AG10803 (cell line): ENCODE results near the gene U2AF2.

Source experiments
- DNase-seq: peaks from one replicate; pipeline ENCODE4 v3.0.0; 2010; ENCODE audit warnings: low read depth
- H3K4me3 ChIP-seq: 2 replicates; pipeline ENCODE4 v1.5.1; 2011; ENCODE audit warnings: mild to moderate bottlenecking, low read length, control low read depth
- TF ChIP-seq, protein P1 (sequence below): conservative IDR thresholded peaks from 2 replicates; pipeline ENCODE4 v1.5.1; 2011; ENCODE audit warnings: mild to moderate bottlenecking, low read length, control low read depth, inconsistent platforms

U2AF2 gene

DNA sequence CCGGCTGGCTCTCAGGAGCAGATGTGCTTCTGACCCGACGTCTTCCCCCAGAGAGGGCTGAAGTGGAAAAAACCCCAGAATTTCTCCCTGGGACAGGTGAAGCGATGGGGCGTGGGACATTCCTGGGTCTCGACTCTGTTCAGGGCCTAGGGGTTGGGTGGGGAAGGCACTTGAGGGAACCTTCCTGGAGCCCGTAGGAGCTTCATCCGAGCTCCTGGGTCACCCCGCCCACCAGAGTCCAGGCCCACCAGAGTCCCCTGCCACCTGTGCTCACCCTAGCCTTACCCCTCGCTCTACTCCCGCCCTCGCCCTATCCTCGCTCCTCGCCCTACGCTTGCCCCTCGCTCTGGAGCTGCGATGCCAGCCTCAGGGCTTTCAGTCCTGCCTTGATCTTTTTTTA lies 43.4 kb downstream of the U2AF2 start:
- H3K4me3 ChIP-seq: no peak overlapping the region
- DNase-seq: no peak
- TF ChIP-seq, protein P1, sequence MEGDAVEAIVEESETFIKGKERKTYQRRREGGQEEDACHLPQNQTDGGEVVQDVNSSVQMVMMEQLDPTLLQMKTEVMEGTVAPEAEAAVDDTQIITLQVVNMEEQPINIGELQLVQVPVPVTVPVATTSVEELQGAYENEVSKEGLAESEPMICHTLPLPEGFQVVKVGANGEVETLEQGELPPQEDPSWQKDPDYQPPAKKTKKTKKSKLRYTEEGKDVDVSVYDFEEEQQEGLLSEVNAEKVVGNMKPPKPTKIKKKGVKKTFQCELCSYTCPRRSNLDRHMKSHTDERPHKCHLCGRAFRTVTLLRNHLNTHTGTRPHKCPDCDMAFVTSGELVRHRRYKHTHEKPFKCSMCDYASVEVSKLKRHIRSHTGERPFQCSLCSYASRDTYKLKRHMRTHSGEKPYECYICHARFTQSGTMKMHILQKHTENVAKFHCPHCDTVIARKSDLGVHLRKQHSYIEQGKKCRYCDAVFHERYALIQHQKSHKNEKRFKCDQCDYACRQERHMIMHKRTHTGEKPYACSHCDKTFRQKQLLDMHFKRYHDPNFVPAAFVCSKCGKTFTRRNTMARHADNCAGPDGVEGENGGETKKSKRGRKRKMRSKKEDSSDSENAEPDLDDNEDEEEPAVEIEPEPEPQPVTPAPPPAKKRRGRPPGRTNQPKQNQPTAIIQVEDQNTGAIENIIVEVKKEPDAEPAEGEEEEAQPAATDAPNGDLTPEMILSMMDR: no peak

DNA sequence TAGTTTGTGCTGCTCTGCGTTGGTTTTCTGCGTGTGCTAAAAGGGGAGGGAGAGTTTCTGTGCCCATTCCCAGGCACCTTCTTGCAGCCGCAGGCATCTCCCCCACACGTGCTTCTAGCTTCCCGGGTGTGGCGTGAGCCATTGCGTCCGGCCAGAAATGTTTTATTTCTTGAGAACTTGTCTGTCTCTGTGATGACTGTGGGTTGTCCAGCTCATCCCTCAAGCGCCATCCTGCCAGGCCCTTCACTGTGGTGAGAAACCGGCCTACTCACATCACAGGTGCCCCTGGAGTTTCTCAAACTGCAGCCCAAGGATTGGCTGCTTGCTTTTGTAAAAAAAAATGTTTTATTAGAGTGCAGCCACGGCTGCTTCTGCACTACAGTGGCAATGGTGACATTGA lies 44.4 kb downstream of the U2AF2 start:
- DNase-seq: no peak
- TF ChIP-seq, protein P1: no peak

DNA sequence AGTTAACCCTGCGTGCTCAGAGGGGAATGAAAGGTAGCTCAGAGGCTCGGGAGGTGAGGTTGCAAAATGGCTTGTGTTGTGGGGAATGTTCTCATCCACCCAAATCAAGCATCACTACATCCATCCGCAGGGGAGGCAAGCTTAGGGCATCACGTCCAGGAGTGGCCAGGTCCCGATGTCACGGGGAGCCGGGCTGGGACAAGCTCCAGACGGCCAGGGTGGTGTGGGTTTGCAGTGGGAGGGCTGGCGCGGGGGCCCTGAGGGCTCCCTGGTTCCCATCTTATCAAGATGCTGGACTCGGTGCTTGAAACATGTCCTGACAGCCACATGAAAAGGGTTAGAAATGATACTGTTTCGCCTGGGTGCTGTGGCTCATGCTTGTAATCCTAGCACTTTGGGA lies 46.0 kb downstream of the U2AF2 start:
- no peak overlapping the region for H3K4me3 ChIP-seq
- TF ChIP-seq, protein P1: no peak
- DNase-seq: no peak

More for the DNA sequence above, 44.4 kb downstream of the U2AF2 start:
- H3K4me3 ChIP-seq: no peak overlapping the region

DNA sequence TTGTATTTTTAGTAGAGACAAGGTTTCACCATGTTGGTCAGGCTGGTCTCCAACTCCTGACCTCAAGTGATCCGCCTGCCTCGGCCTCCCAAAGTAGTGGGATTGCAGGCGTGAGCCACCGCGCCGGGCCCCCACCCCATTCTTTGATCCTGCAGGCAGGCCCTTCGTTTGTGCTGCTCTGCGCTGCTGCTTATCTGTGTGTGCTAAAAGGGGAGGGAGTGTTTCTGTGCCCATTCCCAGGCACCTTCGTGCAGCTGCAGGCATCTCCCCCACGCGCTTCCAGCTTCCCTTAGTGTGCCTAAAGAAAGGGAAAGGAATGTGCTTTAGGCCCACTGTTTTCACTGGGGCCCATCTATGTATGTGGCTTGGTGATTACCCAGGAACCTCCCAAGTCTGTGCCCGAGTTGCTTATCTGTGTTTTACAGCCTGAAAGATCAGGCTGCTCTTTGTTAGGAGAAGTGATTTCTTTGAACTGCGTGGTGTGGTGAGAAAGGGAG lies 47.3 kb downstream of the U2AF2 start:
- TF ChIP-seq, protein P1: no peak
- no peak for DNase-seq
- H3K4me3 ChIP-seq: no peak overlapping the region

DNA sequence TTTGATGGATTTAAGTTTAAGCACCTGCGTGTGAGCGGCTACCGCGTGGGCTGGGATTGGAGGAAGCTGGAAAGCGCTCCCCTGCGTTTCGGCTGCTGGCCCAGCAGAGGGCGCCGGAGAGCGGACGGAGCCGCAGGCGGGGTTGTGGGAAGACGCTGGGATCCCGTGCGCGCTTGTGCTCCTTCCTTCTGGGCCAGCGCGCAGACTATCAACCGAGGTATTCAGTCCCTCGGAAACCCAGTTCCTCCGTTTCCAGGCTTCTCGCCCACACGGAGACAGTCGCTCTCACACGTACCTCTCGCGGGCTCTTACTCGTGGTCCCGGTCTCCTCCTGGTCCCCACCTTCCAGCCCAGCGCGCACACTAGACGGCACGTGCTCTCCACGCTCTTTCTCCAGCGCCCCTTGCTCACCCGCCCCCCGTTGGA lies 49.0 kb downstream of the U2AF2 start:
- peak; percentile 9 for DNase-seq

DNA sequence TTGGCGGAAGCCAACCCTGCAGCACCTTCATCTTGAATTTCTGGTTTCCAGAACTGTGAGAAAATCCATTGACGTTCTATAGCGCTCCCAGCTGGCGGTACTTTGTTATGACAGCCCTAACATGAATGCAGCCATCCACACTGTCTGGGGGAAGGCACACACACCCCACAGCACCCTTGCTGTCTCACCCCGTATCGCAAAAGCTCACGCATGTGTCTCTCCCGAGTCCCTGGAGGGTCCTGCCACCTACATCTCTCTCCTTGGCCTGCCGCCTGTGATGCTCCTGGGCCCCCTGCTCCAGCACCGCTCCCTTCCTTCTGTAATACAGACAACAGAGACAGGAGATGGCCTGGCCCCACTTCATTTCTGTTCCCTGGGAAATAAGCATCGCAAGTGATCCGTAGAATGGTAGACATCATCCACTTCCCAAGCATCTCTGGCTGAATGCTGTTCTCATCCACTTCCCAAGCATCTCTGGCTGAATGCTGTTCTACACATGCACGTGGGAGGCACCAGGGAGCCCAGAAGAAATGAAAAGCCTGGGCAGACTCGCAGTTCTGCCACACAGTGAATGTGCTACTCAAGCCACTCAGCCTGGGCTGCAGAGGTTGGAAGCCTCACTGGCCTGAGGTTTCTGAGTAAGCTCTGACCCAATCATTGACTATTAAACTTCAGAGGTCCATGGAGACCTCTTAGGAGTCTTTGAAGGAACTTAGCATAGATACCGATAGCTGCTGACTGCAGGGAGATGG lies 49.8 kb downstream of the U2AF2 start:
- no peak overlapping the region for H3K4me3 ChIP-seq
- DNase-seq: no peak
- TF ChIP-seq, protein P1: no peak

More for the DNA sequence above, 49.0 kb downstream of the U2AF2 start:
- H3K4me3 ChIP-seq: no peak overlapping the region
- TF ChIP-seq, protein P1: peak; percentile 55

DNA sequence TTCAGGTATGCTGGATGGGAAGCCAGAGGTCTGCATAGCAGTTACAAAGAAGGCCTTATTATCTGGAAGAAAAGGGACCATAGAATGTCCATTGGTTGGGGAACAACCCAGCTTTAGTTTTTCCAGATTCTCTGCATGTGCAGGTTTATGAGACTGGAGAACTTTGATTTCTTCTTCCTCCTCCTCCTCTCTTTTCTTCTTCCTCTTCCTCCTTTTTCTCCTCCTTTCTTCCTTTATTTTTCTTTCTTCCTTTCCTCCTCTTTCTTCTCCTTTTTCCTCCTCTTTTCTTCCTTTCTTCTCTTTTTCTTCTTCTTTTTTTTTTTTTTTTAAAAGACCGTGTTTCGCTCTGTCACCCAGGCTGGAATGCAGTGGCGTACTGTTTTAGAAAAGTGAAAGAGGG lies 51.1 kb downstream of the U2AF2 start:
- TF ChIP-seq, protein P1: no peak
- no peak overlapping the region for H3K4me3 ChIP-seq
- no peak for DNase-seq
